ENCODE data around the gene PECR.

PECR gene

GRCh38 chr2:216117561-216118340, 36.1 kb upstream of the PECR start:
- TF ChIP-seq CTCF (IDR thresholded peaks at IDR 0.05; ENCODE audit: low read depth, low read length) = no peak
- no peak overlapping the region for H3K4me3 ChIP-seq (ENCODE audit: low read depth, low read length)

GRCh38 chr2:216116418-216116817, 34.8 kb upstream of the PECR start:
- TF ChIP-seq CTCF (IDR thresholded peaks at IDR 0.05; ENCODE audit: low read depth, low read length) = no peak
- no peak overlapping the region for H3K4me3 ChIP-seq (ENCODE audit: low read depth, low read length)

- H3K4me3 ChIP-seq (ENCODE audit: low read depth, low read length) = peak overlapping the region; percentile 57
- TF ChIP-seq CTCF (IDR thresholded peaks at IDR 0.05; ENCODE audit: low read depth, low read length) = peak; percentile 72
Measured at GRCh38 chr2:216114714-216115531, 33.3 kb upstream of the PECR start.

GRCh38 chr2:216114382-216114713, 32.7 kb upstream of the PECR start:
- no peak overlapping the region for H3K4me3 ChIP-seq (ENCODE audit: low read depth, low read length)
- no peak for TF ChIP-seq CTCF (IDR thresholded peaks at IDR 0.05; ENCODE audit: low read depth, low read length)

GRCh38 chr2:216113572-216113971, 32.0 kb upstream of the PECR start:
- H3K4me3 ChIP-seq (ENCODE audit: low read depth, low read length) = no peak overlapping the region
- no peak for TF ChIP-seq CTCF (IDR thresholded peaks at IDR 0.05; ENCODE audit: low read depth, low read length)

- no peak for TF ChIP-seq CTCF (IDR thresholded peaks at IDR 0.05; ENCODE audit: low read depth, low read length)
- H3K4me3 ChIP-seq (ENCODE audit: low read depth, low read length) = no peak overlapping the region
Measured at GRCh38 chr2:216112926-216113325, 31.3 kb upstream of the PECR start.

GRCh38 chr2:216111122-216111521, 29.5 kb upstream of the PECR start:
- no peak for TF ChIP-seq CTCF (IDR thresholded peaks at IDR 0.05; ENCODE audit: low read depth, low read length)
- H3K4me3 ChIP-seq (ENCODE audit: low read depth, low read length) = no peak overlapping the region

Data from WI38 (cell line).